Stimulated activated CD4-positive, alpha-beta T cell treated with anti-CD3 and anti-CD28 coated beads, Interleukin-1b, Interleukin-23, amount 100 ng/mL, for 4 hours (primary cell): ENCODE measurements around the gene CUBN.

Experiments used
- DNase-seq, 2 donors: peaks; one replicate each; pipeline ENCODE4 v3.0.0-alpha.2; 2020; ENCODE audit warnings: low read depth in 2 of 2

The CUBN gene

GRCh38 chr10:17109046-17109445, 20.6 kb downstream of the CUBN start:
- no peak for DNase-seq

- no peak for DNase-seq
Measured at GRCh38 chr10:17106991-17107390, 22.6 kb downstream of the CUBN start.

DNA sequence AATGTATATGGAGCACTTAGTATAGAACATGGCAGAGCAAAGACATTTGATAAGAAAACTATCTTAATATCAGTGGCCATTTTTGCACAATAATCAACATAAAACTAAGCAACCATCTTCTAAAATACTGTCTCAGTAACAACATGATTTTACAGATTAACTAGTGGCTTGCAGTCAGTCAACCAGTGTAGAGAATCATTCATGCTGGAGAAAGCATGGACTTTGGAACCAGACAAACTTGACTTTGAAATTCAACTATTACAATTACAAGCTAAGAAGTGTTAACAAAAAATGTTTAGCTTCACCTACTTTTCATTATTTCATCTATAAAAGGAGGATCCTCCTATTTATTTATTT, 27.7 kb downstream of the CUBN start:
- DNase-seq: no peak

- DNase-seq: no peak
Measured at GRCh38 chr10:17101257-17101909, 28.2 kb downstream of the CUBN start.

DNA sequence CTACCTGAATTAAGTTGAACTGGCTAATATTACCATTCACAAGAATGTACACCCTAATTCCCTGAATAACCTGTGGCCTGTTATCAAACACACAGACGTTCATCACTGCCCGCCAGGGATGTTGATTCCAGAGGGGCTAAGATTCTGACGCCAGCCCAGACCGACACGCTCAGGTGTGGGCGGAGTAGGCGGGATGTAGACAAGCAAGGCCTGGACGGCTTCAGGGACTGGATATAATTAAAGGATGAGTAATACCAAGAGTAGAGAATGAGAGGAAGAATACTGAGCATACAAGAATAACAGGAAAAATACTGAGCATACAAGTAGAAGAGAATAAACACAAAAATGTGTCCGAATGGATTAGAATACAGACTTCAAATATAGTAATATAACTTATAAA, 29.0 kb downstream of the CUBN start:
- DNase-seq: no peak

- DNase-seq: no peak
Measured at GRCh38 chr10:17098012-17098411, 31.6 kb downstream of the CUBN start.

GRCh38 chr10:17094844-17095243, 34.8 kb downstream of the CUBN start:
- DNase-seq: no peak

DNA sequence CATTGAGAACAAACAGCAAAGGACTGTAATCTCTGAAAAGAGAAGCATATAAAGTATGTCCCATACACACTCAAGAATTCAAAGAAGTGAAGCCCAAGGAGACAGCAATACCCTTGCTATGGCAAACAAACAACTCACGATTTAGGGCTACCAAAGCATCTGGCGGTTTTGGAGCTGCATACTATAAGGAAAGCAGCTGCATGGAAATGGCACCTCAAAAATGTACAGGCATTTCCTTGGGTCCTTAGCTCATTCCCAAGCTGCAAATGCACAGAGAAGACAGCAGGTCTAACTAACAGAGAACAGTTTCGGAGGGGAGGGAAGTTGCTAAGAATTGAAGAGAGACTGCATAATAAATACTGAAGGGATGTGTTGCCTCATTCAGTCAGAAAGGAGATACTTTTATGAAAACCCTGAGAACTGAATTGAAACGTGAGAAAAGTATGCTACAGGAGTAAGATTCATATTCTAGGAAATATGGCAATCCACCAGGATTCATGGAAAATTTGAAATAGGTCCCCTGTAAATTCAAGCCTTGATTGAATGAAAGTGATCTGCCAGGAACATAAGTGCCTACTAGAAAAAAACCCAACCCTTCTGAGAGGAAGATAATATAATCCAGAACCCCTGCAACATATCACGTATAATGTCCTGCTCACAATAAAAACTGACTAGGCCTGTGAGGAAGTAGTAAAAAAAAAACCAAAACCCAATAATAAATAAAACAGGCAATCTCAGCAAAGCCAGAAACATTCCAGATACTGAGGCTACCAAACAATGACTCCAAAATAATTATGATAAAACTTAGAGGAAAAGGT, 36.4 kb downstream of the CUBN start:
- no peak for DNase-seq

DNA sequence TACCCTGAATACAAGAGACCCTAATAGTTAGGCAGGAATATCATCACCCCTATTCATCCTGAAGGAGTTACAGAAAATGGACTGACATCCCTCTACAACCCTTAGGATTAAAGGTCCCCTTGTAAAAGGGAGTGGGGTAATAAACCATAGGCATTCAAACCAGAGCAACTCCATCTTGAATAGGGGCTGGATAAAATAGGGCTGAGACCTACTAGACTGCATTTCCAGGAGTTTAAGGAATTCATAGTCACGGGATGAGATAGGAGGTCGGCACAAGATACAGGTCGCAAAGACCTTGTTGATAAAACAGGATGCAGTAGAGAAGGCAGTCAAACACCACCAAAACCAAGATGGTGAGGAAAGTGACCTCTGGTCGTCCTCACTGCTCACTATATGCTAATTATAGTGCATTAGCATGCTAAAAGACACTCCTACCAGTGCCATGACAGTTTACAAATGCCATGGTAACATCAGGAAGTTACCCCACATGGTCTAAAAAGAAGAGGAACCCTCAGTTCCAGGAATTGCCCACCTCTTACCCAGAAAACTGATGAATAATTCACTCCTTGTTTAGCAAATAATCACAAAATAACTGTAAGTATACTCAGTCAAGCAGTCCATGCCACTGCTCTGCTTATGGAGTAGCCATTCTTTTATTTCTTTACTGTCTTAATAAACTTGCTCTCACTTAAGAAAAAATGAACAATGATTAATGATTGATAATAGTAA, 37.2 kb downstream of the CUBN start:
- no peak for DNase-seq

- DNase-seq: no peak
Measured at GRCh38 chr10:17088118-17088806, 41.3 kb downstream of the CUBN start.

DNA sequence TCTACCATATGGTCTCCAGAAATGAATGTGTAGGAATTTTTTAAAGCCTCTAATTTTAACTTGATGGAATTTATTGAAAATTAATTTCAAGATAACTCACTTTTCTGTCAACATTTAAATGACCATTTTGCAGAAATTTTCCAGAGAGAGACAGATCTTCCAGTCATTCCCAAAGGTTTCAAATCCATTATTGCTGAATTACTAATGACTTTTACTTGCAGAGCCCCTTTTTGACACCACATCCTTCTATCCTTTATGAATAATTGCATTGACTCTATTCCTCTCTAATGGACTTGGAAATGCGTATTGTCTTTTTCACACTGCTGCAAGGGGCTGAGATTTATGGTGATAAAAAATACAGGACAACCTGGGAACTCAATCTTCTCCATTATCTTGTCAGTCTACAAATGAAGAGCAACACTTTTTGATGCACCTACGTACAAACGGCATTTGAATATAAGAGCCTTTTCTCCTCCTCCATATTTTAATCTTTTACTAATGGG, 42.7 kb downstream of the CUBN start:
- DNase-seq: no peak

DNA sequence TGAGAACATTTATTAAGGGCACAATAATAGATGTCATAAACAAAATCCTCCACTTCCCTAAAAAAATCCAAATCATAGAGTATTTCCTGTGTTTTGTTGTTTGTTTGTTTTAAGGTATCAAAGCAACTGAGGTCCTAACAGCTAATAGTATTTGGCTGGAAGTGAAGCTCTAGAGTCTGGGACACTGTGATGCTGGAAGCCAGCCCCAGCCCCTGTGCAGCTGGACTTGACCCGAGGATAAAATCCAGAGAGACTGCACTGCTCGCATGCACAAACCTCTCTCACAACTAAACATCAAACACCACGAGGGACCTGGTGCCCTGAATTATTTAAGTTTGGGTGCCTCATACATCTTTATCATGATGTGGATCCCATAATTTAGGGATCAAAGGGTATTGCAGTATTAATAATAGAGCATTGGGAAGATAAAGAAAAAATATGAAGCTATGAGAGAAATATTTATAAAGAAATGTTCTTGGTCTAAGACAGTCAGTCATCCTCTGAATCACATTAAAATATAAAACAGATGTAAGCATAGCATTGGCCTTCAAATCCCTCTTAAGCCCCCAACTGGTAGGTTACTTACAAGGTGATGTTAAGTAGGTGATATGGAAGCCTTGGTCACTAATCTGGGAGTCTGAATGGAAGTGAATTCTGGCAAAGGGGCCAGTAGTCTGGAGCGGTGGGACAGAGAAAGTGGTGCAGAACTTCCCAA, 44.4 kb downstream of the CUBN start:
- DNase-seq: no peak

DNA sequence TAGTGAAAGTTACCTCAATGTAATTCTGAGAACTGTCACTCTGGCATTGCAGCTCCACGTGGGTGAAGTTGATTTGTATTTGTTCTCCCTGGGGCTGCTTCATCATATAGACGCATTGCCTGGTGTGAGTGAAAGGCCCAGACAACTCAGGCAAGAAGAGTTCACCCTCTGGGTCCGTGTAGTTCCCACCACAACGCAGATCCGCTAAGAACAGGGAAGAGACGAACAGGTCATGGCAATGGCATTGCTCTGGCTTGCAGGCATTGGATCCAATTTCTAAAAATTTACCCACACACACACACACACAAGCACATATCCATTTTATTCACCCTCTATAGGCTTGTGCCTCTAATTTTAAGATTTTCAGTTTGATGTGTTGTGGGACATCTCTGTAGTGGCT, 45.4 kb downstream of the CUBN start:
- no peak for DNase-seq

DNA sequence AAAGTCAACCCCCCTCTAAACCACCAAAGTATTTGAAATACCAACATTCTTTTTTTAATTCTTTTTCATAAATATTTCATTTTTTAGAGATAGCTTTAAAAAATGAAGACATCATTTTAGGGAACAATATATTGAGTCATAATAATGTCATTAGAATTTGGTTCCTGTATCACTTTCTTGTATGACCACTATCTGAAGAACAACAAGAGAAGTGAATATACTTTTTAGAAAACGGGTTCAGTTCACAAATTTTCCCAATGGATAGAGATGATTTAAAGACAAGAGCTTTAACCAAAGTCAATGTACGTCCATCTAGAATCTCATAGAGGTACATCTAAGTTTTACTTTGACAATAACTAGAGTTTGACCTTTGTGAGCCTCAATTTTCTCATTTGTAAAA, 48.2 kb downstream of the CUBN start:
- no peak for DNase-seq

GRCh38 chr10:17077890-17078289, 51.7 kb downstream of the CUBN start:
- no peak for DNase-seq

- no peak for DNase-seq
Measured at GRCh38 chr10:17077346-17077781, 52.2 kb downstream of the CUBN start.

GRCh38 chr10:17076626-17077345, 52.8 kb downstream of the CUBN start:
- no peak for DNase-seq

- no peak for DNase-seq
Measured at GRCh38 chr10:17075533-17076359, 53.9 kb downstream of the CUBN start.

- no peak for DNase-seq
Measured at GRCh38 chr10:17074541-17074847, 55.1 kb downstream of the CUBN start.
